VCaP (cell line): ENCODE measurements around the gene INPP5E.
"Not testable (repeated sequence)": the region's sequence is repeated elsewhere in the genome, so short reads cannot be mapped to it uniquely, and the experiment has no call there.

Experiments
- H3K27ac ChIP-seq: fragments of 450-650 bp; 2 replicates; pipeline ENCODE4 v1.5.1; 2017
- TF ChIP-seq, protein P1 (sequence below): fragments of 450-650 bp; conservative IDR thresholded peaks from 2 replicates; pipeline ENCODE4 v1.5.1; 2017; ENCODE audit warnings: mild to moderate bottlenecking, moderate library complexity

INPP5E gene

DNA sequence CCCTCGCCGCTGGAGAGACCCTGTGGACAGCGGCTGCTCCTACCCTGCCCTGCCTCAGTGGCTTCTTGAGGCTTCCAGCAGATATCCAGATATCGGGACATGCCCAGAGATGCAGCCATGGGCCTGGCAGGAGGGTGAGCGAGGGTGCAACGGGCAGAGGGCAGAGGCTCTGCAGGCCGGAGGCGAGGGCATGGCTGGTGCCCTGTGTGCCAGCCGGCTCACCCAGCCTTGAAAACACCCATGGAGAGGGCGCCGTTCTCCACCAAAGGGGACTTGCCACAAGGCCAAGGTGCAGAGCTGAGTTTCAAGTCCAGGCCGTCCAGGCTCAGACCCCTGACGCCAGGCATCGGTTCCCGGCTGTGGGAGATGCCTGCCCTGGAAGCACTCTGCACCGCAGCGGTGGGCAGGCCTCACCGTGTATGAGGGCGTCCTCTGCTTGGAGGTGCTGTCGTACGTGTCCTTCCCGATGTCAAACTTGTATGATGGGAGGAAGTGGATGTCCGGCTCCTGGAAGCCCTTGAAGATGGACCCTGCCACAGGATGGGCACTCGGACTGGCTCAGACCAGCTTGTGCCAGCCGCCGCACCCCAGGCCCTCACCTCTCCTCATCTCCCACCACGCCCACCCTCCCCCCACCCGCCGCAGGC, 8.9 kb downstream of the INPP5E start:
- H3K27ac ChIP-seq: no peak overlapping the region
- TF ChIP-seq, protein P1, sequence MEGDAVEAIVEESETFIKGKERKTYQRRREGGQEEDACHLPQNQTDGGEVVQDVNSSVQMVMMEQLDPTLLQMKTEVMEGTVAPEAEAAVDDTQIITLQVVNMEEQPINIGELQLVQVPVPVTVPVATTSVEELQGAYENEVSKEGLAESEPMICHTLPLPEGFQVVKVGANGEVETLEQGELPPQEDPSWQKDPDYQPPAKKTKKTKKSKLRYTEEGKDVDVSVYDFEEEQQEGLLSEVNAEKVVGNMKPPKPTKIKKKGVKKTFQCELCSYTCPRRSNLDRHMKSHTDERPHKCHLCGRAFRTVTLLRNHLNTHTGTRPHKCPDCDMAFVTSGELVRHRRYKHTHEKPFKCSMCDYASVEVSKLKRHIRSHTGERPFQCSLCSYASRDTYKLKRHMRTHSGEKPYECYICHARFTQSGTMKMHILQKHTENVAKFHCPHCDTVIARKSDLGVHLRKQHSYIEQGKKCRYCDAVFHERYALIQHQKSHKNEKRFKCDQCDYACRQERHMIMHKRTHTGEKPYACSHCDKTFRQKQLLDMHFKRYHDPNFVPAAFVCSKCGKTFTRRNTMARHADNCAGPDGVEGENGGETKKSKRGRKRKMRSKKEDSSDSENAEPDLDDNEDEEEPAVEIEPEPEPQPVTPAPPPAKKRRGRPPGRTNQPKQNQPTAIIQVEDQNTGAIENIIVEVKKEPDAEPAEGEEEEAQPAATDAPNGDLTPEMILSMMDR: no peak

DNA sequence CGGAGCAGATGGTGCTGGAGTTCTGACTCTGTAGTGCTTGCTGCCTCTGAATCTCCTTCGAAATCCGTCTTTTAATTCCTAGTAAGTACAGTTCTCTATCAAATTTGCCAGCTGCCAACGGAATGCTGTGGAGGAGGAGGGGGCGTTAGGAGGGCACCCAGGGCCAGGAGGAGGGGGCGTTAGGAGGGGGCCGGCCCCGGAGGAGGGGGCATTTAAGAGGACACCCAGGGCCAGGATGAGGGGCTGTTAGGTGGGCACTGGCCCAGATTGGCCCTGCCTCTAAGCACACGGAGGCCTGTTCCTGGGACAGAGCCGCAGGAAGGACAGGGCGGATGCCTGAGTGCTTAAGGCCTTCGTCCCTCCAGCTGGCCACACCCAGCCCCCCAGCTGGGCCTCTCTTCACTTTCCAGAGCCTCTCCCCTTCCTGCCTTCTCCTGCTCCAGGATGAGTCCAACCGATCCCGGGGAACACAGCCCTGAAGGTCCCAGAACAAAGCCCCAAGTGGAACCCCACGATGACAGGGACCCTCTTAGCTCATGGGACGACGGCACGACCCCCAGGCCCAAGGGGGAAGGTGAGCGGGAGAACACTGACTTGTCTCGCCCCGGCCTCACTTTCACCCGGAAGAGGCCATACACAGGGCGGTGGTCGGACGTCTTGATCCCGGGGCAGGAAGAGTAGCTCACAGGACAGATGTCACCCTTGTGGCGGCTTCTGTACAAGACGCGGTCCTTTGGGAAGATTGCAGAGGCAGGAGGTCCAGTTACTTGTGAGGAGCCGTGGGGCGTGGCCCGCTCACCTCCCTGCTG, 9.8 kb downstream of the INPP5E start:
- no peak overlapping the region for H3K27ac ChIP-seq
- TF ChIP-seq, protein P1: no peak

DNA sequence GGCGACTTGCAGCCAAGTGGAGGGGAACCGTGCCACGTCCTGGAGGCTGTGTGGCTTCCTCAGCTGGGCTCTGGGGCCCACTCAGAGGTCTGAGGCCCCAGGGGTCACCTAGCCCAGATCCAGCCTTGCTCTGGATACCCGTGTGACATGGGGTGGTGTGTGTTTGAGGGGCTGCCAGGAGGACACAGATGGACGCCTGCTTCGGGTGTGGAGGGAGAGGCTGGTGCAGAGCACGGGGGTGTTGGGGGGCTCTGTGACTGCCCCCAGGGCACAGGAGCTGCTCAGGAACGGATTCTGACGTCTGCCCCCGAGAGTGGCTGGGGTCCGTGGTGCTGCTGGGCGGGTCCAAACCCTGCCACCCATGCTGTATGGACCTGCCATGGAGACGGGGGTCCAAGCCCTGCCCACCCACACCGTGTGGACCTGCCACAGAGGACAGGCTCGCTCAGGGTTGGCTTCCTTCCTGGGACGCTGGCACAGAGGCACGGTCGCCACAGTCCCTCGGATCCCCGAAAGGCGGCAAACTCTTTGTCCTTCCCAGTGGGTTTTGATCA, 10.5 kb downstream of the INPP5E start:
- TF ChIP-seq, protein P1: no peak
- no peak overlapping the region for H3K27ac ChIP-seq

DNA sequence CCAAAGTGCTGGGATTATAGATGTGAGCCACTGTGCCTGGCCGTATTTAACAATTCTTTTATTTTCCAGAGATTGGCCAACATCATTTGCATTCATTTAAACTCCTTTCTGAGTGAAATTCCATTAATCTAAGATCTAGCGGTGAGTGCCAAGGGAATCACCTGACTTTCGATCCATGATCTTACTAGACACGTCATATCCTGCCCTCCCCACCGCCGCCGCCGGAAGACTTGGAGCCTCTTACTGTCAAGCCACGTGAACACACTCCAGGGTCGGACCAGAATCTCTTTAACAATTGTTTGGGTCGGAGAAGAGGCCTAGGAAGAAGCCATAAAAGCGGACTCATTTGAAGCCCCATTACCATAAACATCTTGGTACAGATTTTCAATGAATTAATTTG, 12.9 kb downstream of the INPP5E start:
- TF ChIP-seq, protein P1: no peak
- no peak overlapping the region for H3K27ac ChIP-seq

DNA sequence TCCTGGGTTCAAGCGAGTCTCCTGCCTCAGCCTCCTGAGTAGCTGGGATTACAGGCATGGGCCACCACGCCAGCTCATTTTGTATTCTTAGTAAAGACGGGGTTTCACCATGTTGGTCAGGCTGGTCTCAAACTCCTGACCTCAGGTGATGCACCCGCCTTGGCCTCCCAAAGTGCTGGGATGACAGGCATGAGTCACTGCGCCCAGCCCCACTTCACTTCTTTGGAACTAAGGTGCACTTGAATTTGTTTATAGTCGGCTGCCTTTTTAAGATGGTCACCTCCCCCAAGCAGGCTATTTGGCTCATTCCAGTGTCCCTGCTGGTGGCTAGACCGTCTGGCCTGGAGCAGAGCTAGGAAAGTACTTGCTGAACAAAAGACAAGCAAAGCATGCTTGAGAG, 14.3 kb downstream of the INPP5E start:
- H3K27ac ChIP-seq: not testable (repeated sequence)

DNA sequence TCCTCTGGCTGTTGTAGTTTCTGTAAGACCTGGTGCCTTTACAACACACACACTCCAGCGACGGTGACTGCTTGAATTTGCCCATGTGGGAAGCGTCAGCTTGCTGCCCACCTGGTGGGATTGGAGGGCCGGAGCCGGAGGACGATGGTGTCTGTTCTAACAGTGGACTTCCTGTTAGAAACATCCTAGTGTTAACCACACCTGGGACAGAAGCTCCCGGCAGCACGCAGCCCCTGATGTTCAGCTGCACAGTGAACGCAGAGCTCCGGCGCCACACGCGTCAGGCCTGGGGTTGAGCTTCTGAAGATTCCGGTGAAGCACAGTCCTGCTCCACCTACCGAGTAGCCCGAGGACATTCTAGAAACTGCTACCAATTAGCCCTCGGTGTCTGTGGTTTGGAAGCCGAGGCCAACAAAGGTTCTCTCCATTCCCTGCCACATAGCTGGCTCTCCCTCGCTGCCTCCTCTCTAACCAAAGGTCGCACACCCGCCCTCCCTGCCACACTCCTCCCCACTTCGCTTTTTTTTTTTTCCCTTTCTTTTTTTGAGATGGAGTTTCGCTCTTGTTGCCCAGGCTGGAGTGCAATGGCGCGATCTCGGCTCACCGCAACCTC, 14.8 kb downstream of the INPP5E start:
- no peak overlapping the region for H3K27ac ChIP-seq
- TF ChIP-seq, protein P1: no peak

DNA sequence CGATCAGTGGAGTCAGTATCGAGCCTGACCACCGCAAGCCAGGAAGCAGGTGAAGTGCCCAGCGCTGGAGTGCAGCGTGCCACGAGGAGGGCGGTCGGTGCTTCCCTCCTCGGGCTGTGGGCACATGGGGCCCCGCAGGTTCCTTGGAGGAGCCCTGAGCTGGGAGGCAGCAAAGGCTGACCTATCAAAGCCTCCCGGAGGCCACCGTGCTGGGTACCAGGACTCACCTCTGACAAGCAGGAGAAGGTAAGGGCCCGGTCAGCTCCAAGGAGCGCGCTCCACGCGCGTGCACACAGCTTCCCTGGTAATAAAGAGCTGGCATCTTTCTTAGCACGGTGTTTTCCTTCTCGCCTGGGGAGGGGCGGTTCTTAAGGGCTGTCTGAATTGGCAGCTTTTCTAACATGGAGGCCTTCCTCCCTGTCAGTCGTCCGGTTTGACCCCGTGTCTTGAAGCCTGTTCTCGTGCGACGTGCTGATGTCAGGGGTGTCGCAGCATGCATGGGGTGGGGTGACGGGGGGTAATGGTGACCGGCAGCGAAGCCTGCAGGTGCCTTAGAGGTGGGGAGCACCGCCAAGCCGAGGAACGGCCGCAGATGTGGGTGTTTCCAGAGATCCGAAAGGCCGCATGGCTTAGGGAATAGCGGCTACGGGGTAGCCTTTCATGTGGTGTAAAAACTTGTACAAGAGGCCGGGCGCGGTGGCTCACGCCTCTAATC, 16.1 kb downstream of the INPP5E start:
- no peak overlapping the region for H3K27ac ChIP-seq
- TF ChIP-seq, protein P1: no peak
